Gastroesophageal sphincter (tissue), 3 donors: ENCODE measurements around the gene COL18A1.

ENCODE experiments used
- POLR2A ChIP-seq, 2 donors: fragments of 450-650 bp; IDR thresholded peaks; one replicate each; pipeline ENCODE4 v1.6.1; 2017; ENCODE audit warnings: antibody characterized with exemption in 2 of 2, mild to moderate bottlenecking in 2 of 2, moderate library complexity in 1 of 2
- POLR2AphosphoS5 ChIP-seq: sonication (generic); formaldehyde crosslinking; IDR thresholded peaks from one replicate; pipeline ENCODE4 v1.6.1; 2017; ENCODE audit warnings: antibody characterized with exemption
- TF ChIP-seq, protein P1 (sequence below), 4 experiments: fragments of 200-600 bp in 2 of 4; fragments of 450-650 bp in 2 of 4; sonication (generic) in 1 of 4; IDR thresholded peaks; one replicate each; pipeline ENCODE4 v1.5.1; 2017 to 2019; ENCODE audit warnings: antibody characterized with exemption in 4 of 4, mild to moderate bottlenecking in 2 of 4, moderate library complexity in 2 of 4

GRCh38 chr21:45390831-45391742, 13.9 kb upstream of the COL18A1 start:
- no peak for TF ChIP-seq POLR2AphosphoS5
- TF ChIP-seq, protein P1, sequence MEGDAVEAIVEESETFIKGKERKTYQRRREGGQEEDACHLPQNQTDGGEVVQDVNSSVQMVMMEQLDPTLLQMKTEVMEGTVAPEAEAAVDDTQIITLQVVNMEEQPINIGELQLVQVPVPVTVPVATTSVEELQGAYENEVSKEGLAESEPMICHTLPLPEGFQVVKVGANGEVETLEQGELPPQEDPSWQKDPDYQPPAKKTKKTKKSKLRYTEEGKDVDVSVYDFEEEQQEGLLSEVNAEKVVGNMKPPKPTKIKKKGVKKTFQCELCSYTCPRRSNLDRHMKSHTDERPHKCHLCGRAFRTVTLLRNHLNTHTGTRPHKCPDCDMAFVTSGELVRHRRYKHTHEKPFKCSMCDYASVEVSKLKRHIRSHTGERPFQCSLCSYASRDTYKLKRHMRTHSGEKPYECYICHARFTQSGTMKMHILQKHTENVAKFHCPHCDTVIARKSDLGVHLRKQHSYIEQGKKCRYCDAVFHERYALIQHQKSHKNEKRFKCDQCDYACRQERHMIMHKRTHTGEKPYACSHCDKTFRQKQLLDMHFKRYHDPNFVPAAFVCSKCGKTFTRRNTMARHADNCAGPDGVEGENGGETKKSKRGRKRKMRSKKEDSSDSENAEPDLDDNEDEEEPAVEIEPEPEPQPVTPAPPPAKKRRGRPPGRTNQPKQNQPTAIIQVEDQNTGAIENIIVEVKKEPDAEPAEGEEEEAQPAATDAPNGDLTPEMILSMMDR (IDR thresholded peaks at IDR 0.05): no peak
- TF ChIP-seq POLR2A (IDR thresholded peaks at IDR 0.05): no peak
